ENCODE measurements around the gene CHD5.
"Not testable (repeated sequence)": the region's sequence is repeated elsewhere in the genome, so short reads cannot be mapped to it uniquely, and the experiment has no call there.

Gene CHD5

GRCh38 chr1:6180268-6180706, at the start of gene CHD5:
TSS of gene CHD5 (minus strand) at chr1:6180321. CDS start at chr1:6180023, 298 bp downstream.
- Mint-ChIP-seq H3K4me3 (no peak within 1 kb of the TSS), H3K27ac (no peak within 1 kb of the TSS), H3K27me3 (peaks cover 61% of the 10 kb centered on the region), H3K36me3 (ENCODE audit: low read depth) (peaks cover 9% of the 10 kb centered on the region), H3K9me3 (no peaks in the 10 kb centered on the region), H3K4me1 (ENCODE audit: low read depth) (peaks cover 16% of the 10 kb centered on the region)
- intact Hi-C loops (cut with micrococcal nuclease), result loop anchor here (10.0 kb wide), 1 partner anchor 125 kb away; no protein-coding TSS in a partner anchor

- no peak overlapping the region for H3K4me3 Mint-ChIP-seq
These were observed 45.5 kb upstream of the CHD5 start for GRCh38 chr1:6225651-6226050.

GRCh38 chr1:6224718-6225117, 44.6 kb upstream of the CHD5 start:
- intact Hi-C loops (cut with micrococcal nuclease), result no loop called here
- peaks cover 81% of the 10 kb centered on the region for H3K36me3 Mint-ChIP-seq (ENCODE audit: low read depth)
- H3K4me1 Mint-ChIP-seq (ENCODE audit: low read depth), result peaks cover 27% of the 10 kb centered on the region
- no peaks in the 10 kb centered on the region for H3K9me3 Mint-ChIP-seq
- no peak overlapping the region for H3K27ac Mint-ChIP-seq
- no peak overlapping the region for H3K4me3 Mint-ChIP-seq
- no peaks in the 10 kb centered on the region for H3K27me3 Mint-ChIP-seq

More at GRCh38 chr1:6225651-6226050, 45.5 kb upstream of the CHD5 start:
- Mint-ChIP-seq H3K4me1 (ENCODE audit: low read depth) (peaks cover 25% of the 10 kb centered on the region), H3K27ac (peak overlapping the region; percentile 20), H3K36me3 (ENCODE audit: low read depth) (peaks cover 88% of the 10 kb centered on the region), H3K27me3 (no peaks in the 10 kb centered on the region), H3K9me3 (no peaks in the 10 kb centered on the region)
- intact Hi-C loops (cut with micrococcal nuclease), result no loop called here

GRCh38 chr1:6223617-6224016, 43.5 kb upstream of the CHD5 start:
- Mint-ChIP-seq H3K27ac (peak overlapping the region; percentile 61), H3K4me3 (no peak overlapping the region), H3K4me1 (ENCODE audit: low read depth) (peaks cover 33% of the 10 kb centered on the region), H3K36me3 (ENCODE audit: low read depth) (peaks cover 70% of the 10 kb centered on the region), H3K27me3 (no peaks in the 10 kb centered on the region), H3K9me3 (no peaks in the 10 kb centered on the region)
- intact Hi-C loops (cut with micrococcal nuclease), result no loop called here

DNA sequence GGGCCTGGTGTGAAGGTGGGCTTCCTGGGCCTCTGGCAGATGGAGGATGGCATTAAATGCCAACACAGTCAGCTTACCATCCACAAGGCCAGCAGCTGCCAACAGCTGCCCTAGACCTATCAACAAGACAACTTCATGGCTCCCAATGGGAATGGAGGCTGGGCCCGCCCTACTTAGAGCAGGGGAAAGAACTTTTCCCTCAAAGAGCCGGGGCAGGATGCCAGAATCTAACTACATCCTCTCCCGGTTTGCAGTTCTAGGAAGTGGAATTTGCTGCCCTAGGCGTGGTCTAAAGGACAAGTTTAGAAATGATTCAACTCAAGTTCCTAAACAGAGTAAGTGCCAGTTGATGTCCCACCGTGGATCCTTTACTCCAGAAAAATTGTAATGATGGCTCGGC, 42.5 kb upstream of the CHD5 start:
- peaks cover 35% of the 10 kb centered on the region for H3K4me1 Mint-ChIP-seq (ENCODE audit: low read depth)

GRCh38 chr1:6221210-6221784, 41.2 kb upstream of the CHD5 start:
- Mint-ChIP-seq H3K4me3 (no peak overlapping the region), H3K27me3 (peaks cover 8% of the 10 kb centered on the region), H3K27ac (no peak overlapping the region), H3K36me3 (ENCODE audit: low read depth) (peaks cover 47% of the 10 kb centered on the region), H3K9me3 (no peaks in the 10 kb centered on the region), H3K4me1 (ENCODE audit: low read depth) (peaks cover 35% of the 10 kb centered on the region)
- intact Hi-C loops (cut with micrococcal nuclease), result no loop called here

More for the DNA sequence above, 42.5 kb upstream of the CHD5 start:
- H3K36me3 Mint-ChIP-seq (ENCODE audit: low read depth), result peaks cover 60% of the 10 kb centered on the region
- intact Hi-C loops (cut with micrococcal nuclease), result no loop called here
- H3K27me3 Mint-ChIP-seq, result no peaks in the 10 kb centered on the region
- H3K4me3 Mint-ChIP-seq, result no peak overlapping the region
- peak overlapping the region; percentile 61 for H3K27ac Mint-ChIP-seq
- no peaks in the 10 kb centered on the region for H3K9me3 Mint-ChIP-seq

DNA sequence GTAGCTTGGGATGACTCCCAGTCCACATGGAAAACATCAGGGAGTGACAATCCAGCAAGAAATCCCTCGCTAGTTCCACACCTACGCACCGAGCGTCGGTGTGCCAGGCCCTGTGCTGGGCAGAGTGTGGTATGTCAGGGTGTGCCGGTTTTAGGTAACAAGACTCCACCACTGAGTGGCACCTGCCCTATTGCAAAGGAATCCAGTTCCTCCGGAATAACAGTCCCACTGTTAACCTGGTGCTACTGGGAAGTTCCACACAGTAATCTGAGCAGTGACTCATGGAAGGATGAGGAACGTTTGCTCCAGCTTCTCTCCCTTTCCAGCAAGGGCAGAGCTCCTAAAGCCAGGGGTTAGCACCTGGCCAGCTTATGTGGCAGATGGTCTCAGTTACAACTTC, 40.1 kb upstream of the CHD5 start:
- Mint-ChIP-seq H3K27ac (no peak overlapping the region), H3K27me3 (peaks cover 18% of the 10 kb centered on the region), H3K4me3 (no peak overlapping the region), H3K4me1 (ENCODE audit: low read depth) (peaks cover 35% of the 10 kb centered on the region), H3K9me3 (no peaks in the 10 kb centered on the region), H3K36me3 (ENCODE audit: low read depth) (peaks cover 36% of the 10 kb centered on the region)
- intact Hi-C loops (cut with micrococcal nuclease), result no loop called here

GRCh38 chr1:6219641-6220040, 39.5 kb upstream of the CHD5 start:
- Mint-ChIP-seq H3K4me1 (ENCODE audit: low read depth) (peaks cover 35% of the 10 kb centered on the region), H3K36me3 (ENCODE audit: low read depth) (peaks cover 31% of the 10 kb centered on the region), H3K27me3 (peaks cover 22% of the 10 kb centered on the region)
- H3K4me3 Mint-ChIP-seq; H3K27ac Mint-ChIP-seq; H3K9me3 Mint-ChIP-seq; intact Hi-C loops (cut with micrococcal nuclease): not testable (repeated sequence)

DNA sequence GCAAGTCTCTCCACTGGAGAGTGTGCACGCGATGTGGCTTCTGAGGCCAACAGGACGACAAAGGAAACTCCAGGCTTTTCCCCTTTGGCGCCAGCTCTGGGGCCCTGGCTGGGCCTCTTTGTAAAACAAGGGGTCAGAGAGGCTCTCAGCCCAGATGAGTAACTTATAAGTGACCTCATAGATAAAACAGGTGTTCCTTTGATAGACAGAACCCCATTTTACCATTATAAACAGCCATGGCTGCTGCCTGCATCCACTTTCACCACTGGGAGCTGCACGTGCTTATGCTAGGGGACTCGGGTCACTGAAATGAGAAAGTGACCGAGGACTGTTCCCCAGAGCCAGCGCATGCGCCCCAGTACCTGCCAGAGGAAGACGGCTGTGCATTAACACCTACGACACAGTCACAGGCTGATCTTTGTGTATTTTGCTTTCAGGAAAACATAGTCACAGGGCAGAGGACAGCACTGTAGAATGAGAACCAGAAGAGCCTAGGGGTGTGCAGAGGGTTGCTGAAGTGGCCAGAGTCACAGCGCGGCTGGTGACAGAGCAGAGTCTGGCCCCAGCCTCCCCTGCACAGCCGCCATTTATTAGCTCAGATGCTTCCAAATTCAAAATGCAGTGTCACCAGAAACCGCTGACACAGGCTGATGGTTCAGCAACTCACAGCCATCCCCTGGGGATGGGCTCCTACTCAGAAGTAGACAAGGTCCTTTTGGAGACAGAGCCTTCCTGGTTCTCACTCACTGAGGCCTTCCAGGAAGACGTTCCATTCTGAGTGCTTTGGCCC, 38.4 kb upstream of the CHD5 start:
- peaks cover 32% of the 10 kb centered on the region for H3K27me3 Mint-ChIP-seq
- intact Hi-C loops (cut with micrococcal nuclease), result no loop called here
- no peak overlapping the region for H3K27ac Mint-ChIP-seq
- peaks cover 31% of the 10 kb centered on the region for H3K4me1 Mint-ChIP-seq (ENCODE audit: low read depth)
- H3K9me3 Mint-ChIP-seq, result no peaks in the 10 kb centered on the region
- H3K36me3 Mint-ChIP-seq (ENCODE audit: low read depth), result peaks cover 20% of the 10 kb centered on the region
- no peak overlapping the region for H3K4me3 Mint-ChIP-seq

DNA sequence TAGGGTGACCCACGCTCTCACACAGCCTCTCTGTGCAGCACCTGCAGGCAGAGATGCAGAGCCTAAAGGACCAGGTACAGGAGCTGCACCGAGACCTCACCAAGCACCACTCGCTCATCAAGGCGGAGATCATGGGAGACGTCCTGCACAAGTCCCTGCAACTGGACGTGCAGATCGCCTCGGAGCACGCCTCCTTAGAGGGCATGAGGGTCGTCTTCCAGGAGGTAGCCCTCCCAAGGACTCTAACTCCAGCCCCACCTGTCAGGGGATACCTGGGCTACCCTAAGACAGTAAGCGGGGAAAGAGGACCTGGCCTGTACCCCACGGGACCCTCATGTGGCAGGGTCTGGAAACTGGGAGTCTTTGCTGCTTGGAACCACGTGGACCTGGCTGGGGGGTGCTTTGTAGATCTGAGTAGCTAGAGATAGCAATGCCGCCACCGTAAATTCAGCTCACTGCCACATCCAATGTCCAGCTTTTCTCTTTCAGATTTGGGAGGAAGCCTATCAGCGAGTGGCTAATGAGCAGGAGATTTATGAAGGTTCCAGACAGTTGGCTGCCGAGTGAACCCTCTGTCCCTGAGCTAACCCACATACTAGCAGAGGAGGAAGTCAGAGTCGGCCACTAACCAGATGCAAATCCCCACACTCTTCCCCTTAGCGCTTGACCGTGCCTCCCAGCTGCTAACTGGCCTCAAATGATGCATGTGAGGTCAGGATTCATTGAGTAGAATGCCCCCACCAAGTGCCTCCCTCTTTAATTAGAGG, 32.3 kb upstream of the CHD5 start:
- H3K4me3 Mint-ChIP-seq, result no peak overlapping the region
- H3K9me3 Mint-ChIP-seq, result no peaks in the 10 kb centered on the region
- intact Hi-C loops (cut with micrococcal nuclease), result no loop called here
- peaks cover 87% of the 10 kb centered on the region for H3K27me3 Mint-ChIP-seq
- no peak overlapping the region for H3K27ac Mint-ChIP-seq
- no peaks in the 10 kb centered on the region for H3K36me3 Mint-ChIP-seq (ENCODE audit: low read depth)
- peaks cover 29% of the 10 kb centered on the region for H3K4me1 Mint-ChIP-seq (ENCODE audit: low read depth)

DNA sequence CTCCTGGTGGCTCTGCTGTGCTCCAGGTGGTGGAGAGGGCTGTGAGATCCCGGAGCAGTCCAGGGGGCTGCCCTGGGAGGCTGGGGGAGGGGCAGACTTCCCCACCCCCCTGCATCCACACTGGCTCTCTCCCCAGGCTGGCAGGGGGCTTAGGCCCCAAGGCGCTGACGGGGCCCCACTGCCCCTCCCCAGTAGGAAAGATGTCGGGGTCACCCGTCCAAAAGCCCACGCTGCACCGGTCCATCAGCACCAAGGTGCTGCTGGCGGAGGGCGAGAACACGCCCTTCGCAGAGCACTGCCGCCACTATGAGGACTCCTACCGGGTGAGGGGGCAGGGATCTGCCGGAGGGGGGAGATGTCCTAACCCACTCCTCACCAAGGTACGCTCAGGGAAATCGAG, 31.6 kb upstream of the CHD5 start:
- peaks cover 34% of the 10 kb centered on the region for H3K4me1 Mint-ChIP-seq (ENCODE audit: low read depth)
- no peaks in the 10 kb centered on the region for H3K36me3 Mint-ChIP-seq (ENCODE audit: low read depth)
- H3K9me3 Mint-ChIP-seq, result no peaks in the 10 kb centered on the region
- H3K4me3 Mint-ChIP-seq, result no peak overlapping the region
- intact Hi-C loops (cut with micrococcal nuclease), result no loop called here
- H3K27me3 Mint-ChIP-seq, result peaks cover 89% of the 10 kb centered on the region
- no peak overlapping the region for H3K27ac Mint-ChIP-seq

- Mint-ChIP-seq H3K27me3 (peaks cover 93% of the 10 kb centered on the region), H3K36me3 (ENCODE audit: low read depth) (no peaks in the 10 kb centered on the region), H3K27ac (no peak overlapping the region), H3K9me3 (no peaks in the 10 kb centered on the region), H3K4me1 (ENCODE audit: low read depth) (peaks cover 41% of the 10 kb centered on the region), H3K4me3 (no peak overlapping the region)
- intact Hi-C loops (cut with micrococcal nuclease), result no loop called here
These were observed 30.7 kb upstream of the CHD5 start for GRCh38 chr1:6210591-6211355.

GRCh38 chr1:6209661-6210580, 29.8 kb upstream of the CHD5 start:
- Mint-ChIP-seq H3K27me3 (peaks cover 94% of the 10 kb centered on the region), H3K36me3 (ENCODE audit: low read depth) (no peaks in the 10 kb centered on the region), H3K4me3 (peak overlapping the region; percentile 65), H3K9me3 (no peaks in the 10 kb centered on the region), H3K27ac (peak overlapping the region; percentile 48), H3K4me1 (ENCODE audit: low read depth) (peaks cover 49% of the 10 kb centered on the region)
- intact Hi-C loops (cut with micrococcal nuclease), result loop anchor here (5.0 kb wide), 1 partner anchor 32 kb away; the partner anchor contains the start of gene HES3
